Activated T-helper 9 cell treated with anti-CD3 and anti-CD28 coated beads, Interleukin-2, amount 50 U/mL, for 16 hours (primary cell): Measurements from ENCODE around the gene KRTAP4-9.
"Not testable (repeated sequence)": the region's sequence is repeated elsewhere in the genome, so short reads cannot be mapped to it uniquely, and the experiment has no call there.

ENCODE experiments used
- DNase-seq: peaks from one replicate; pipeline ENCODE4 v3.0.0-alpha.2; 2020; ENCODE audit warnings: low read depth

Gene KRTAP4-9

GRCh38 chr17:41098042-41098441, 7.1 kb upstream of the KRTAP4-9 start, which contains the start of gene KRTAP4-8:
KRTAP4-8 (minus strand) TSS chr17:41098142; CDS start chr17:41098084, 58 bp downstream.
- DNase-seq: no peak

- no peak for DNase-seq
Observed at GRCh38 chr17:41098481-41098880, 6.7 kb upstream of the KRTAP4-9 start.

GRCh38 chr17:41099682-41100480, 5.3 kb upstream of the KRTAP4-9 start:
- DNase-seq: not testable (repeated sequence)

GRCh38 chr17:41101586-41102259, 3.5 kb upstream of the KRTAP4-9 start, which contains the start of gene KRTAP4-16:
KRTAP4-16 (minus strand) TSS chr17:41102209; CDS start chr17:41102209, 0 bp downstream.
- no peak for DNase-seq

- DNase-seq: no peak
Observed at GRCh38 chr17:41103896-41104295, 1.3 kb upstream of the KRTAP4-9 start.

- not testable (repeated sequence) for DNase-seq
Observed at GRCh38 chr17:41104386-41105038, 677 bp upstream of the KRTAP4-9 start.

- no peak for DNase-seq
Observed at GRCh38 chr17:41107941-41108450, 2.8 kb downstream of the KRTAP4-9 start.

GRCh38 chr17:41108728-41109386, 3.7 kb downstream of the KRTAP4-9 start:
- not testable (repeated sequence) for DNase-seq

- DNase-seq: no peak
Observed at GRCh38 chr17:41111151-41111885, 6.1 kb downstream of the KRTAP4-9 start.

- DNase-seq: no peak
Observed at GRCh38 chr17:41116297-41116696, 11.1 kb downstream of the KRTAP4-9 start.

GRCh38 chr17:41117846-41118386, 12.7 kb downstream of the KRTAP4-9 start, which contains the start of gene KRTAP4-11:
KRTAP4-11 (minus strand) TSS chr17:41118373; CDS start chr17:41118315, 58 bp downstream.
- DNase-seq: not testable (repeated sequence)

- DNase-seq: no peak
Observed at GRCh38 chr17:41118721-41119120, 13.5 kb downstream of the KRTAP4-9 start.

- not testable (repeated sequence) for DNase-seq
Observed at GRCh38 chr17:41119696-41120690, 14.8 kb downstream of the KRTAP4-9 start.

GRCh38 chr17:41121742-41122141, 16.6 kb downstream of the KRTAP4-9 start:
- DNase-seq: no peak

- DNase-seq: not testable (repeated sequence)
Observed at GRCh38 chr17:41123292-41123990, 18.3 kb downstream of the KRTAP4-9 start.

- not testable (repeated sequence) for DNase-seq
Observed at GRCh38 chr17:41123991-41124371, 18.8 kb downstream of the KRTAP4-9 start, which contains the start of gene KRTAP4-12. KRTAP4-12 (minus strand) TSS chr17:41124182; CDS start chr17:41124122, 60 bp downstream.

- no peak for DNase-seq
Observed at GRCh38 chr17:41125064-41125463, 19.9 kb downstream of the KRTAP4-9 start.

GRCh38 chr17:41126412-41126811, 21.2 kb downstream of the KRTAP4-9 start:
- DNase-seq: no peak

- no peak for DNase-seq
Observed at GRCh38 chr17:41127371-41127770, 22.2 kb downstream of the KRTAP4-9 start.
